Neural cell (in vitro differentiated cells): ENCODE results near the gene GSTCD. TPM values are rescaled to one million over a fixed set of nuclear protein-coding genes. Genes with fewer than 3 reads are reported as not detected.
A peak's percentile ranks its signal among the peaks of the same experiment; 100 is the strongest.

Experiments
- H2AFZ ChIP-seq: fragments of 200-600, 300-800 bp; sonication (generic), shearing (Covaris generic); 2 replicates; pipeline ENCODE4 v1.6.0; 2014; ENCODE audit warnings: low read depth, mild to moderate bottlenecking, antibody characterized with exemption, low read length, moderate library complexity
- H3F3A ChIP-seq: fragments of 200-600 bp; shearing (Covaris generic); 2 replicates; pipeline ENCODE4 v1.6.1; 2016; ENCODE audit warnings: mild to moderate bottlenecking, moderate library complexity, mixed read lengths, antibody characterized with exemption, low read length; ENCODE audit not compliant: insufficient read depth, poor library complexity, severe bottlenecking
- H3K27ac ChIP-seq: fragments of 200-600, 300-800 bp; sonication (generic), shearing (Covaris generic); 2 replicates; pipeline ENCODE4 v1.5.1; 2014; ENCODE audit warnings: mild to moderate bottlenecking, low read length, moderate library complexity
- H3K27me3 ChIP-seq: fragments of 300-800, 200-600 bp; sonication (generic), shearing (Covaris generic); 2 replicates; pipeline ENCODE4 v1.6.0; 2014; ENCODE audit warnings: mild to moderate bottlenecking, low read depth, low read length, moderate library complexity; ENCODE audit not compliant: insufficient read depth
- H3K36me3 ChIP-seq: fragments of 300-800, 200-600 bp; sonication (generic), shearing (Covaris generic); 2 replicates; pipeline ENCODE4 v1.5.1; 2014; ENCODE audit warnings: mild to moderate bottlenecking, antibody characterized with exemption, low read length, moderate library complexity; ENCODE audit not compliant: insufficient read depth
- H3K4me2 ChIP-seq: fragments of 300-800, 200-600 bp; sonication (generic), shearing (Covaris generic); 2 replicates; pipeline ENCODE4 v1.6.0; 2014; ENCODE audit warnings: mild to moderate bottlenecking, low read length
- H3K4me3 ChIP-seq: fragments of 300-800, 200-600 bp; sonication (generic), shearing (Covaris generic); 2 replicates; pipeline ENCODE4 v1.5.1; 2014; ENCODE audit warnings: mild to moderate bottlenecking, low read length, moderate library complexity
- H3K79me2 ChIP-seq: fragments of 200-600 bp; shearing (Covaris generic); replicated peaks from 2 replicates; pipeline ENCODE4 v1.6.0; 2014; ENCODE audit warnings: mild to moderate bottlenecking, low read length, moderate library complexity; ENCODE audit not compliant: insufficient read depth
- H3K9ac ChIP-seq: fragments of 300-800, 200-600 bp; sonication (generic), shearing (Covaris generic); 2 replicates; pipeline ENCODE4 v1.6.1; 2016; ENCODE audit warnings: mild to moderate bottlenecking, low read length, mixed read lengths
- H3K9me2 ChIP-seq: fragments of 200-600 bp; shearing (Covaris generic); 2 replicates; pipeline ENCODE4 v1.6.1; 2016; ENCODE audit warnings: mild to moderate bottlenecking, low read length, mixed read lengths; ENCODE audit not compliant: insufficient read depth
- H3K9me3 ChIP-seq: fragments of 200-600, 300-800 bp; sonication (generic), shearing (Covaris generic); 2 replicates; pipeline ENCODE4 v1.6.1; 2016; ENCODE audit warnings: mild to moderate bottlenecking, mixed run types, low read length, moderate library complexity, mixed read lengths
- H4K20me1 ChIP-seq: fragments of 200-600 bp; shearing (Covaris generic); 2 replicates; pipeline ENCODE4 v1.6.1; 2016; ENCODE audit warnings: mild to moderate bottlenecking, mixed run types; ENCODE audit not compliant: insufficient read depth
- EP300 ChIP-seq: fragments of 450-650 bp; conservative IDR thresholded peaks from 2 replicates; pipeline ENCODE4 v1.6.1; 2014; ENCODE audit warnings: antibody characterized with exemption, mild to moderate bottlenecking, moderate library complexity; ENCODE audit not compliant: poor library complexity, severe bottlenecking
- EZH2 ChIP-seq: fragments of 200-600, 300-800 bp; shearing (Covaris generic), sonication (generic); IDR thresholded peaks from 2 replicates; pipeline ENCODE4 v1.6.1; 2014; ENCODE audit warnings: antibody characterized with exemption, low read length, borderline replicate concordance, mild to moderate bottlenecking; ENCODE audit not compliant: insufficient read depth, poor library complexity, severe bottlenecking
- MXI1 ChIP-seq: fragments of 450-650 bp; conservative IDR thresholded peaks from 2 replicates; pipeline ENCODE4 v1.6.1; 2014; ENCODE audit warnings: antibody characterized with exemption, mild to moderate bottlenecking; ENCODE audit not compliant: poor library complexity, severe bottlenecking
- POLR2AphosphoS5 ChIP-seq: IDR thresholded peaks from 2 replicates; pipeline ENCODE4 v1.6.1; 2012
- RAD21 ChIP-seq: fragments of 450-650 bp; conservative IDR thresholded peaks from 2 replicates; pipeline ENCODE4 v1.6.1; 2014; ENCODE audit warnings: antibody characterized with exemption, mild to moderate bottlenecking, moderate library complexity
- SMC3 ChIP-seq: fragments of 450-650 bp; conservative IDR thresholded peaks from 2 replicates; pipeline ENCODE4 v1.6.1; 2014; ENCODE audit warnings: antibody characterized with exemption, mild to moderate bottlenecking, moderate library complexity; ENCODE audit not compliant: poor library complexity
- TAF1 ChIP-seq: IDR thresholded peaks from 2 replicates; pipeline ENCODE4 v1.6.1; 2012; ENCODE audit warnings: low read depth
- polyA plus RNA-seq: library from polyadenylated mRNA; depleted of rRNA; stranded (reverse); fragments of >200 nt; gene quantifications from 2 replicates; pipeline ENCODE4 v1.2.3, GENCODE V29; 2014
- TF ChIP-seq, protein P1 (sequence below): fragments of 450-650 bp; IDR thresholded peaks from 2 replicates; pipeline ENCODE4 v1.5.1; 2014; ENCODE audit warnings: antibody characterized with exemption, mild to moderate bottlenecking, moderate library complexity; ENCODE audit not compliant: poor library complexity, severe bottlenecking
- TF ChIP-seq, protein P2 (sequence below): IDR thresholded peaks from 2 replicates; pipeline ENCODE4 v1.6.1; 2012; ENCODE audit warnings: borderline replicate concordance

GSTCD gene
- polyA plus RNA-seq, 1 donor from 2014 or later: 15.1 TPM

- no peak overlapping the region for H3K4me3 ChIP-seq
- no peak overlapping the region for H3K4me2 ChIP-seq
- H3K9me3 ChIP-seq: no peaks in the 10 kb centered on the region
- H3K9ac ChIP-seq: no peak overlapping the region
- H3K9me2 ChIP-seq: no peaks in the 10 kb centered on the region
- TF ChIP-seq EP300 (no peak), RAD21 (no peak), SMC3 (no peak), MXI1 (no peak), TAF1 (no peak), POLR2AphosphoS5 (no peak), EZH2 (no peak)
- TF ChIP-seq, protein P1, sequence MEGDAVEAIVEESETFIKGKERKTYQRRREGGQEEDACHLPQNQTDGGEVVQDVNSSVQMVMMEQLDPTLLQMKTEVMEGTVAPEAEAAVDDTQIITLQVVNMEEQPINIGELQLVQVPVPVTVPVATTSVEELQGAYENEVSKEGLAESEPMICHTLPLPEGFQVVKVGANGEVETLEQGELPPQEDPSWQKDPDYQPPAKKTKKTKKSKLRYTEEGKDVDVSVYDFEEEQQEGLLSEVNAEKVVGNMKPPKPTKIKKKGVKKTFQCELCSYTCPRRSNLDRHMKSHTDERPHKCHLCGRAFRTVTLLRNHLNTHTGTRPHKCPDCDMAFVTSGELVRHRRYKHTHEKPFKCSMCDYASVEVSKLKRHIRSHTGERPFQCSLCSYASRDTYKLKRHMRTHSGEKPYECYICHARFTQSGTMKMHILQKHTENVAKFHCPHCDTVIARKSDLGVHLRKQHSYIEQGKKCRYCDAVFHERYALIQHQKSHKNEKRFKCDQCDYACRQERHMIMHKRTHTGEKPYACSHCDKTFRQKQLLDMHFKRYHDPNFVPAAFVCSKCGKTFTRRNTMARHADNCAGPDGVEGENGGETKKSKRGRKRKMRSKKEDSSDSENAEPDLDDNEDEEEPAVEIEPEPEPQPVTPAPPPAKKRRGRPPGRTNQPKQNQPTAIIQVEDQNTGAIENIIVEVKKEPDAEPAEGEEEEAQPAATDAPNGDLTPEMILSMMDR: no peak
- TF ChIP-seq, protein P2, sequence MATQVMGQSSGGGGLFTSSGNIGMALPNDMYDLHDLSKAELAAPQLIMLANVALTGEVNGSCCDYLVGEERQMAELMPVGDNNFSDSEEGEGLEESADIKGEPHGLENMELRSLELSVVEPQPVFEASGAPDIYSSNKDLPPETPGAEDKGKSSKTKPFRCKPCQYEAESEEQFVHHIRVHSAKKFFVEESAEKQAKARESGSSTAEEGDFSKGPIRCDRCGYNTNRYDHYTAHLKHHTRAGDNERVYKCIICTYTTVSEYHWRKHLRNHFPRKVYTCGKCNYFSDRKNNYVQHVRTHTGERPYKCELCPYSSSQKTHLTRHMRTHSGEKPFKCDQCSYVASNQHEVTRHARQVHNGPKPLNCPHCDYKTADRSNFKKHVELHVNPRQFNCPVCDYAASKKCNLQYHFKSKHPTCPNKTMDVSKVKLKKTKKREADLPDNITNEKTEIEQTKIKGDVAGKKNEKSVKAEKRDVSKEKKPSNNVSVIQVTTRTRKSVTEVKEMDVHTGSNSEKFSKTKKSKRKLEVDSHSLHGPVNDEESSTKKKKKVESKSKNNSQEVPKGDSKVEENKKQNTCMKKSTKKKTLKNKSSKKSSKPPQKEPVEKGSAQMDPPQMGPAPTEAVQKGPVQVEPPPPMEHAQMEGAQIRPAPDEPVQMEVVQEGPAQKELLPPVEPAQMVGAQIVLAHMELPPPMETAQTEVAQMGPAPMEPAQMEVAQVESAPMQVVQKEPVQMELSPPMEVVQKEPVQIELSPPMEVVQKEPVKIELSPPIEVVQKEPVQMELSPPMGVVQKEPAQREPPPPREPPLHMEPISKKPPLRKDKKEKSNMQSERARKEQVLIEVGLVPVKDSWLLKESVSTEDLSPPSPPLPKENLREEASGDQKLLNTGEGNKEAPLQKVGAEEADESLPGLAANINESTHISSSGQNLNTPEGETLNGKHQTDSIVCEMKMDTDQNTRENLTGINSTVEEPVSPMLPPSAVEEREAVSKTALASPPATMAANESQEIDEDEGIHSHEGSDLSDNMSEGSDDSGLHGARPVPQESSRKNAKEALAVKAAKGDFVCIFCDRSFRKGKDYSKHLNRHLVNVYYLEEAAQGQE: no peak
- H3F3A ChIP-seq: no peaks in the 10 kb centered on the region
- H3K36me3 ChIP-seq: peaks cover 10% of the 10 kb centered on the region
- H3K27ac ChIP-seq: no peak overlapping the region
- no peaks in the 10 kb centered on the region for H3K27me3 ChIP-seq
- no peaks in the 10 kb centered on the region for H4K20me1 ChIP-seq
- H2AFZ ChIP-seq: no peak overlapping the region
- peaks cover 18% of the 10 kb centered on the region for H3K79me2 ChIP-seq
Measured at GRCh38 chr4:105698607-105699006, 10.0 kb upstream of the GSTCD start.

GRCh38 chr4:105707782-105708180, 803 bp upstream of the GSTCD start:
- Histone ChIP-seq H3K36me3 (no peaks in the 10 kb centered on the region), H3F3A (peaks cover 8% of the 10 kb centered on the region), H2AFZ (peak overlapping the region; percentile 79), H3K4me2 (peak overlapping the region; percentile 78), H3K9ac (peak overlapping the region; percentile 88), H3K27me3 (no peaks in the 10 kb centered on the region), H3K27ac (peak overlapping the region; percentile 89), H4K20me1 (no peaks in the 10 kb centered on the region), H3K79me2 (peaks cover 57% of the 10 kb centered on the region), H3K9me2 (no peaks in the 10 kb centered on the region), H3K9me3 (no peaks in the 10 kb centered on the region), H3K4me3 (peak overlapping the region; percentile 88)
- no peak for TF ChIP-seq EZH2

GRCh38 chr4:105709081-105709450, 482 bp downstream of the GSTCD start:
- Histone ChIP-seq H3K27ac (peak overlapping the region; percentile 89), H3K9ac (peak overlapping the region; percentile 88), H3F3A (peaks cover 8% of the 10 kb centered on the region), H3K4me2 (peak overlapping the region; percentile 89), H3K4me3 (peak overlapping the region; percentile 88), H3K27me3 (no peaks in the 10 kb centered on the region), H3K79me2 (peaks cover 55% of the 10 kb centered on the region), H2AFZ (peak overlapping the region; percentile 48), H4K20me1 (no peaks in the 10 kb centered on the region), H3K9me2 (no peaks in the 10 kb centered on the region), H3K36me3 (no peaks in the 10 kb centered on the region), H3K9me3 (no peaks in the 10 kb centered on the region)
- TF ChIP-seq EP300: no peak
- no peak for TF ChIP-seq TAF1
